Heart right ventricle (tissue), 16 donors: ENCODE data around the gene PRKCD. TPM values are rescaled to one million over a fixed set of nuclear protein-coding genes. Genes with fewer than 3 reads are reported as not detected.

Experiments used
- ATAC-seq, 8 donors: fragments of 200-7000 bp; cut with Tn5 transposase; one replicate each; pipeline ENCODE4 v1.9.1; 2020; ENCODE audit warnings: mild to moderate bottlenecking in 8 of 8, moderate library complexity in 8 of 8, moderate number of reproducible peaks in 1 of 8
- DNase-seq, 2 donors: peaks; one replicate each; pipeline ENCODE4 v3.0.0-alpha.2; 2020
- H3K27ac ChIP-seq, 10 donors: fragments of 200-600 bp; sonication (generic) in 2 of 10; one replicate each; pipeline versions ENCODE4 v1.5.0 to v1.8.0; 2020 to 2022; ENCODE audit warnings: mild to moderate bottlenecking in 3 of 10
- H3K27me3 ChIP-seq, 7 donors: fragments of 200-600 bp; one replicate each; pipeline ENCODE4 v1.8.0; 2021 to 2022; ENCODE audit warnings: mild to moderate bottlenecking in 2 of 7
- H3K36me3 ChIP-seq, 9 donors: fragments of 200-600 bp; sonication (generic) in 1 of 9; one replicate each; pipeline versions ENCODE4 v1.5.0 to v1.8.0; 2020 to 2022; ENCODE audit warnings: mild to moderate bottlenecking in 2 of 9
- H3K4me1 ChIP-seq, 9 donors: fragments of 200-600 bp; sonication (generic) in 1 of 9; one replicate each; pipeline versions ENCODE4 v1.5.0 to v1.8.0; 2020 to 2022; ENCODE audit warnings: mild to moderate bottlenecking in 4 of 9
- H3K4me3 ChIP-seq, 10 donors: fragments of 200-600 bp; sonication (generic) in 2 of 10; one replicate each; pipeline versions ENCODE4 v1.5.0 to v1.8.0; 2020 to 2022; ENCODE audit warnings: mild to moderate bottlenecking in 7 of 10, moderate library complexity in 2 of 10
- H3K9me3 ChIP-seq, 11 donors: fragments of 200-600 bp in 10 of 11; sonication (generic) in 2 of 11; one replicate each; pipeline versions ENCODE4 v1.5.0 to v1.8.0; 2013 to 2022; ENCODE audit warnings: mild to moderate bottlenecking in 2 of 11, control low read depth in 1 of 11, moderate library complexity in 1 of 11
- WGBS, 2 donors: extraction: QIAGEN DNeasy Blood & Tissue Kit; methylation state at CpG; one replicate each; pipeline ENCODE4 v1.1.7; 2013; ENCODE audit warnings: inconsistent platforms in 1 of 2; 5-methylcytosine and 5-hydroxymethylcytosine counted together
- intact Hi-C, 10 donors: fragments of 100-400 bp; cut with DNase I; formaldehyde crosslinking; loops; one replicate each; pipeline versions ENCODE4 v1.11.1 to v1.14.2; 2022
- polyA plus RNA-seq, 2 donors: library from polyadenylated mRNA; stranded (reverse); fragments of 200-250 nt; gene quantifications; one replicate each; pipeline ENCODE4 v1.2.3, GENCODE V29; 2013
- total RNA-seq, 10 donors: library from RNA; stranded (reverse); fragmentation: NEBNext Ultra II Directional in 3 of 10; extraction: Animal tissue kit (Norgen Biotek cat#: 25700) in 3 of 10; gene quantifications; one replicate each; pipeline versions ENCODE4 v1.2.1 to v1.2.4, GENCODE V29; 2021 to 2023
- TF ChIP-seq, protein P1 (sequence below), 9 donors: fragments of 200-600 bp; sonication (generic) in 2 of 9; IDR thresholded peaks; one replicate each; pipeline versions ENCODE4 v1.5.0 to v1.8.0; 2021 to 2022; ENCODE audit warnings: antibody characterized with exemption in 9 of 9, mild to moderate bottlenecking in 5 of 9, moderate library complexity in 1 of 9
- donor health status: Arrhythmogenic right ventricular cardiomyopathy.
- donor health status: ischemic (EF 13 %, LVEDD 7.1; RV severe dilation, severe dysfunction).
- donor health status: healthy with polysubstance abuse.
- donor health status: DM: no; HTN: yes; CAD: no.
- donor health status: DM: no; HTN: no; CAD: no.
- donor health status: ischemic (EF 25% LVEDD 6.9; RV normal size, moderate dysfunction).
- donor health status: ischemic (EF 25% LVEDD 5.7; RV mildly dilated, moderate dysfunction).
- donor health status: healthy.
- donor health status: DM: yes; HTN: yes; CAD: no.
- donor health status: Ischemic cardiomyopathy.
- donor health status: ischemic (EF 35%, LVEDD 5.7; RV mildly dilated, moderate dysfunction).
- donor health status: nonischemic (EF 11% LVEDD 7.7; RV severe dilation, severe dysfunction).
- donor health status: DM: yes; HTN: yes; CAD: no.
- donor health status: PGD.
- donor health status: ischemic (EF 29% LVEDD 5.4; RV normal size, mild dysfunction).
- donor health status: nonischemic (EF 23%, LVEDD 6.1; RV moderate dilation, normal function).

The PRKCD gene
- total and polyA plus RNA-seq, 12 donors = 6.6 to 28.3 (median 8.3) TPM

DNA sequence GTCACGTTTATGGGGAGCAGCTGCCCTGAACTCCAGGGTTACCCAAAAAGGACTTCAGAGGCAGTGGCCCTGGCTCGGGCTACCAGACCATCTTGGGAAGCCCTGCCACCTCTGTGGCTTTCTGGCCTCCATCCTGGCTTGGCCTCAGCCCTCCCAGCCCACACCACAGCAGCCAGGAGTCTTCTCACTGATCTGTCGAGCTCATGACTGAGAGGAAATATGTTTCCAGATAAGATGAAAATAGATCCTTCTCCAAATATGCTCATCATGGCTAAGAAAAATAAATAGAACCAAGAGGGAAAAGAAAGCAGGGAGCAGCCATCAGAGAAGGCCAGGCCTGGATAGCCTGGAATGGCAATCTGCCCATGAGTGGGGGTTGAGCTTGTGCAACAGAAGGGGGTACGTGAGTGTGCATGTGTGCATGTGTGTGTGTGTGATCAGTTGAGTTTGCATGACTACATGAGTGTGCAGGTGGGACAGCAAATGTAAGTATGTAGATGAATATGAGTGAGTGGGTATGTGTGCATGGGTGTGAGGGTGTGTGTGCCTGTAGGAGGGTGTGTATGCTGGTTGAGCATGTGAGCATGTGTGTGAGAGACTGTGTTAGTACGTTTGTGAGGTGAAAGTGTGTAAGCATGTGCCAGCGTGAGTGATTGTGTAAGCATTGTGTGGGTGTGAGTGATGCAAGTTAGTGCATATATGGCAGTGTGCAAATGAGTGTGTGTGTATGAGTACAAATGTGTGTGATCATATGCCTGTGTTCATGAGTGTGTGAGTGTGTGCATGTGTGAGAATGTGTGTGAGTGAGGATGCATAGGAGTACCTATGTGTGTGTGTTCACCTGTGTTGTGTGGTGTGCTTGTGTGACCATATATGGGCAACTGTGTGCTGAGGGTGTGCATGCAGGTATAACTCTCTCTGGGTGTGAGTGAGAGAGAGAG is 20.8 kb upstream of the PRKCD start:
- intact Hi-C loops = loop anchor here in 1 of 10 donors (5.0 kb wide), 1 partner anchor 37 kb away; no protein-coding TSS in a partner anchor
- Histone ChIP-seq H3K4me1 (peaks cover 0 to 41% (median 10%) of the 10 kb centered on the region in 9 donors), H3K27ac (no peak overlapping the region), H3K4me3 (no peak overlapping the region), H3K27me3 (no peaks in the 10 kb centered on the region), H3K36me3 (no peaks in the 10 kb centered on the region), H3K9me3 (no peaks in the 10 kb centered on the region)
- WGBS, 2 donors = 49 to 55% methylated on average over 6 of the region's 6 CpGs
- DNase-seq (no peak), ATAC-seq (peak in 2 of 8 donors; percentile 10 to 42)
- TF ChIP-seq, protein P1, sequence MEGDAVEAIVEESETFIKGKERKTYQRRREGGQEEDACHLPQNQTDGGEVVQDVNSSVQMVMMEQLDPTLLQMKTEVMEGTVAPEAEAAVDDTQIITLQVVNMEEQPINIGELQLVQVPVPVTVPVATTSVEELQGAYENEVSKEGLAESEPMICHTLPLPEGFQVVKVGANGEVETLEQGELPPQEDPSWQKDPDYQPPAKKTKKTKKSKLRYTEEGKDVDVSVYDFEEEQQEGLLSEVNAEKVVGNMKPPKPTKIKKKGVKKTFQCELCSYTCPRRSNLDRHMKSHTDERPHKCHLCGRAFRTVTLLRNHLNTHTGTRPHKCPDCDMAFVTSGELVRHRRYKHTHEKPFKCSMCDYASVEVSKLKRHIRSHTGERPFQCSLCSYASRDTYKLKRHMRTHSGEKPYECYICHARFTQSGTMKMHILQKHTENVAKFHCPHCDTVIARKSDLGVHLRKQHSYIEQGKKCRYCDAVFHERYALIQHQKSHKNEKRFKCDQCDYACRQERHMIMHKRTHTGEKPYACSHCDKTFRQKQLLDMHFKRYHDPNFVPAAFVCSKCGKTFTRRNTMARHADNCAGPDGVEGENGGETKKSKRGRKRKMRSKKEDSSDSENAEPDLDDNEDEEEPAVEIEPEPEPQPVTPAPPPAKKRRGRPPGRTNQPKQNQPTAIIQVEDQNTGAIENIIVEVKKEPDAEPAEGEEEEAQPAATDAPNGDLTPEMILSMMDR (IDR thresholded peaks at IDR 0.05) = no peak

DNA sequence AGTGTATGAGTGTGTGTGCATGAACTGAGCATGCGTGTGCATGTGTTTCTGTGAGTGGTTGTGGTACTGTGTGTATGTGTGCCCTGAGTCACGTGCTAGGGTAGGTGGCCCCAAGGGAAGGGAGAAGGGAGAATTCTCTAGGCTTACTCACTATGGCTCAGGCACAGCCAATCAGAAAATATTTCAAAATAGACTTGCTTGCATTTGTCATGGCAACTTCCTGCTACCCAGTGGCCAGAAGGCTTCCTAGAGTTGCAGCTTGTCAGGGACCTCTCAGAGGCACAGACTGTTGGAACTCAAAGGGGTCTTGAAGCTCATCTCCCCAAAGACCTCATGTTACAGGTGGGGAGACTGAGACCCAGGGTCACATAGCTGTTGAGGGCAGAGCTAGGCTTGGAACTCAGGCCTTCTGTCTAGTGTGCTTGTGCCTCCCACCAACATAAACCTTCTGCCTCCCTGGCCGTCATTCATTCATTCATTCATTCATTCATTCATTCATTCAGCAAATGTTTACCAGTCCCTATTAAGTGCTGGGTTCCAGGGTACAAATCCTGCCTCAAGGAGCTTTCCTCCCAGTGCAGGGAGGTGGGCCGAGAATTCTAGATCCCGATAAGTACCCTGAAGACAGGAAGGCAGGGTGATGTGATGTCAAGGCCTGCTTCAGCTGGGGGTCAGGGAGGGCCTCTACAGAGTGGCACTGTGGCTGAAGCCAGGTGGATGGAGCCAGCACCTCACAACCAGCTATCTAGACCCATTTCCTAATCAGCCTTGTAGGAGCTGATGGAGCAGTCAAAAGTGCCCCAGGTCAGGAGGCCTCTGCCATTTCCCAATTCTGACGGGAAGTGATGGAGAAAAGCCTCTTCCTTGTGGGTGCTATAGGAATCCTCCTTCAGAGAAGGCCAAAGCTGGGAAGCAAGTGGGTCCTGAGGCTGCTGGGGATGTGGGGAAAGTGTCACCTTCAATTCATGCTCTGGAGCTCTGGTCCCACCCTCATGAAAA is 19.9 kb upstream of the PRKCD start:
- WGBS, 2 donors = 79 to 80% methylated on average over 6 of the region's 6 CpGs

DNA sequence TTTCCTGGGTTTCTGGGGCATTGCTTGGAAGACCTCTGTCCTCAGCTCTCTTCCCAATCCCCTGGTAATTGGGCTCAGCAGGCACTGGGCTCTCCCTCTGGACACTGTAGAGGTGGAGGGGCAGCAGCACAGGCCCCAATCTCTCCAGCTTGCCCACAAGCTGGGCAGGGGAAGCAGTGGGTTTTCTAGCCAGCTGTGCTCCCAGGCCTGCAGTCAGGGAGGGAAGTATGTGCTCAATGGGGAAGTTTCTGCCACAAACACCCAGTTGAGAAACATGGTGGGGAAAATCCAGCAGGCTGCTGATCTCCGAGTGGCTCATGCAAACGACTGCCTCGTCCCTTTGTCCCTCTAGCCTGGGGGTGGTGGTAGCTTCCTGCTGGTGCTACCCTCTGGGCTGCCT is 18.0 kb upstream of the PRKCD start:
- TF ChIP-seq, protein P1 (IDR thresholded peaks at IDR 0.05) = no peak
- Histone ChIP-seq H3K36me3 (no peaks in the 10 kb centered on the region), H3K27ac (peak overlapping the region in 1 of 10 donors; percentile 31), H3K9me3 (no peaks in the 10 kb centered on the region), H3K4me3 (no peak overlapping the region), H3K4me1 (peaks cover 0 to 58% (median 10%) of the 10 kb centered on the region in 9 donors), H3K27me3 (no peaks in the 10 kb centered on the region)
- WGBS, 2 donors = 70 to 83% methylated on average over 3 of the region's 3 CpGs
- ATAC-seq (peak in 4 of 8 donors; percentile 23 to 59 (median 50)), DNase-seq (peak in 1 of 2 donors; percentile 22)
- intact Hi-C loops = loop anchor here in 1 of 10 donors (5.0 kb wide), 1 partner anchor 34 kb away; no protein-coding TSS in a partner anchor

More for the DNA sequence above, 19.9 kb upstream of the PRKCD start:
- Histone ChIP-seq H3K36me3 (no peaks in the 10 kb centered on the region), H3K4me1 (peaks cover 0 to 41% (median 10%) of the 10 kb centered on the region in 9 donors), H3K4me3 (no peak overlapping the region), H3K27ac (peak overlapping the region in 1 of 10 donors; percentile 31), H3K9me3 (no peaks in the 10 kb centered on the region), H3K27me3 (no peaks in the 10 kb centered on the region)
- DNase-seq (no peak), ATAC-seq (peak in 6 of 8 donors; percentile 8 to 62 (median 35))
- TF ChIP-seq, protein P1 (IDR thresholded peaks at IDR 0.05) = no peak
- intact Hi-C loops = loop anchor here in 1 of 10 donors (5.0 kb wide), 1 partner anchor 36 kb away; no protein-coding TSS in a partner anchor
